NCI-H1105 treated with DMSO at 0.1 percent for 48 hours (cell line): Measurements from ENCODE around the gene FRYL.
"Not testable (repeated sequence)": the region's sequence is repeated elsewhere in the genome, so short reads cannot be mapped to it uniquely, and the experiment has no call there.

Experiments
- DNase-seq: peaks from one replicate; lab custom pipeline; 2025; lab: John Stamatoyannopoulos, UW

The FRYL gene

DNA sequence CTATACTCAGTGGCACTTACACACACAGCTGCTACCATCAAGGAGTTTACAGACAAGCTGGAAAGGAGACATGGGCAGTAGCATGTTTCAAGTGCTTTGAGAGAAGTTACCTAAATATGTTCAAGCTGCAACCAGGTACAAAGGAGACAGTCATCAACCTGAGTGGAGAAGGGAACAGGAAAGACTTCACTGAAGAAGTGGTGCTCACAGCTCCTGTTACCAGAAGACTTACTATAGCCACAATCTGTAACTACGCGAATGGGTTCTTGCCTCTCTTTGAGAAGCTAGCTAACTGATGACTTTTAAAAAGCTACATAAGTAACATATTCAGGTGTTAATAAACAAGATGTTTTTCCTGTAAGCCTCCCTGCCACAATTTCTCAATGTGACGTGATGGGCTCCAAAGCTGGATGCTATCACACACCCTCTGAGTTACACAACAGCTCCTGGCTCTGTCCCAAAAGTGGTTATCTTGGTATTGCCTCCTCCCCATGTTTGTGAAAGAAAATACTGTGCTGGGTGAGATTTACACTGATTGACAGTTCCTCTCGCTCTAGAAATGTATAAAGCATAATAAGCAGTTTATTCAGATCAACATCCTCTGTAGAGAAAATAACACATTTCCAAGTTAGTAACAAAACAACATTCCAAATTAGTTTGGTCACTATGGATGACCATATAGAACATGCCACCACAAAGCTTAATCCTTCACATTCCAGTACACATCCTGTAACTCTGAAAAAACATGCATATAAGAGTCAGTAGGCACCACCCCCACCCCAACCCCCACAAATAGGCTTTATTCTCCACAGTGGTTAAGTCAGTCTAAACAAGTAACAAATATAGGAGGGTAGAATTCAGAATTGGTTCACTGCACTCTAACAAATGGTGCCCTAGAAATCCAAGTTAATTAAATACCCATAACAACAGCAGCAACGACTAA is 81.8 kb downstream of the FRYL start:
- DNase-seq: no peak

DNA sequence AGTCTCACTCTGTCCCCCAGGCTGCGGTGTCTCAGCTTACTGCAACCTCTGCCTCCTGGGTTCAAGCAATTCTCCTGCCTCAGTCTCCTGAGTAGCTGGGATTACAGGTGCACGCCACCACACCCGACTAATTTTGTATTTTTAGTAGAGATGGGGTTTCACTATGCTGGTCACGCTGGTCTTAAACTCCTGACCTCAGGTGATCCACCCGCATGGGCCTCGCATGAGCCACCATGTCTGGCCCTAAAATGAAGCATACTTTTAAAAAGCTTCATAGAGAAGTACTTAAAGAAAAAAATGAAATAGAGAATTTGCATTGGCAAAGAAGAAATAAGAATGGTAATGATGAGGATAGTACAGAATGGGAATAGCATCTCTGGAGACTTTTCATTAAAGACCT is 82.6 kb downstream of the FRYL start:
- not testable (repeated sequence) for DNase-seq

DNA sequence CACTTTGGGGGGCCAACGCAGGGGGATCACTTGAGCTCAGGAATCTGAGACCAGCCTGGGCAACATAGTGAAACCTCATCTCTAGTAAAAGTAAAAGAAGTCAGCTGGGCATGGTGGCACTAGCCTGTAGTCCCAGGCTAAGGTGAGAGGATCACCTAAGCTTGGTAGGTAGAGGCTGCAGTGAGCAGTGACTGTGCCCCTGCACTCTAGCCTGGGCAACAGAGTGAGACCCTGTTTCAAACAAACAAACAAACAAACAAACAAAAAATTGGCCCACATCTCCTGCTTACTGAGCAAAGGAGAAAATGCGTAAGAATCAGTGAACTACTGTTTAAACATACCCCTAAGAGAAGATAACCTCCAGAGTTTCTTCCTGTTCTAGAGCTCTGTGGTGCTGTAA is 85.3 kb downstream of the FRYL start:
- DNase-seq: no peak

DNA sequence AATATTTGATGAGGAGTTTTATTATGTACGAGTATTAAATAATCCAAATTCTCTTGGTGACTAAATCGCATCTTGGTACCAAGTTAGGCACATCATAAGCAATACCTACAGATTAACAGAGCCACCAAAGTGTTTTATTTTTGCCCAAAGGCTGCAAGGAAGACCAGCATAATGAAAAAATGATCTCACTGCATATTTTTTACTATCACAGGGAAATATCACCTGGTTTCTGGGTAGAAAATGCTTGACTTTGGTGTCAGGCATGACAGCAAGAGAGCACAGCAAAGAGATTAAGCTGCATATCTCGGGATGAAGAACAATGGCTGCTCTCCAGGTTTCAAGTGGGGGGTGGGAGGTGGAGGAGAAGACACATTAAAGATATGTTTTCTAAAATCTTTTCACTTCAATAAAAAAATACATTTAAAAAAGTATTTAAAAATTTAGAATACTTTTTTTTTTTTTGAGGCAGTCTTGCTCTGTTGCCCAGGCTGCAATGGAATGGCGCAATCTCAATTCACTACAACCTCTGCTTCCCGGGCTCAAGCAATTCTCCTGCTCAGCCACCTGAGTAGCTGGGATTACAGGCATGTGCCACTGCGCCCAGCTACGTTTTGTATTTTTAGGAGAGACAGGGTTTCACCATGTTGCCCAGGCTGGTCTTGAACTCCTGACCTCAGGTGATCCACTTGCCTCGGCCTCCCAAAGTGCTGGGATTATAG is 86.1 kb downstream of the FRYL start:
- DNase-seq: no peak

DNA sequence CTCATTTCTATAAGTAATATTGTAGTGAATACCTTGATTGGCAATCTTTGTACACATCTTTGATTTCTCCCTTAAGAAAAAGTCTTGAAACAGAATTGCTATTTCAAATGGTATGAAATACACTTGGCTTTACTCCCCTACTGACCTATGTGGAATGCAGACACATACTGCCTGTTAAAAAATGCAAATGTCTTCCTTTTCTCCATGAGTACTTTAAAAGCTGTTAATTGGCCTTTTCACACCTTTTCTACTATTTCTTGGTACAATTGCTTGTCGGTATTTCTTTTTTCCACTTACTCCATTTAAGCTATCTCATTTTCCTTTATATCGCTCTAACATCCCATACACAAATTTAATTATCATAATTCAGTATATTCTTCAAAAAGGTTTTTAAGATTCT is 87.2 kb downstream of the FRYL start:
- DNase-seq: no peak

DNA sequence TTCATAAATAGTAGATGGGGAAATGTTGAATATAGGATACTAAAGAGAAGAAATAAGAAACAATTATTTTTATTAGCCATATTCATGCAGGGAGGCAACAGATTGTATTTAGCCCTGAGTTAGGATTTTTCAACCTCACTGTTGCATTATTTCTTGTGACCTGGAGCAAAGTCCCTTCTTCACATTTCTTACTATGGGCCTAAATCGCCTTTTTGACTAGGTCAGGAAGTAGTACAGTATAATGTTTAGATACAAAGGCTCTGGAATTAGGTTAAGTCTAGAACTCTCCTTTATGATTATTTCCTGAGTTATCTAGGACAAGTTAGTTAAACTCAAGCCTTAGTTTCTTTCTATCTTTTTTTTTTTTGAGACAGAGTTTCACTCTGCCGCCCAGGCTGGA is 88.0 kb downstream of the FRYL start:
- DNase-seq: no peak

DNA sequence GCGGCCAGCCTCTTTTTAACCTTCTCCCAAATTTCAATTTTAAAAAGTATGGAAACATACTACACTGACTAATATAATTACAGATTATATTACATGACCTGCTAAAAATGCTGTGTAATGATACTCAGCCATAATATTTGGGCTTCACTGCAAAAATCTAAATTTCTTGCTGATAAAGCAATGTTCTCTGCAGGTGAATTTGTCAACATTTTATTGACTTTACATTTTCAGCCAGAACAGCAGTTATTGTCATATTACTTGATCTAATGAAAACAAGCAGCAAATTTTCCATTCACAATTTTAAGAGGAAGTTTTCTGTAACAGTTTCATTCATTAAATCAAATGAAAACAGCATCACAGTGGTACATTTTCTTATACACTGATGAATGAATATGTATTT is 91.1 kb downstream of the FRYL start:
- no peak for DNase-seq

DNA sequence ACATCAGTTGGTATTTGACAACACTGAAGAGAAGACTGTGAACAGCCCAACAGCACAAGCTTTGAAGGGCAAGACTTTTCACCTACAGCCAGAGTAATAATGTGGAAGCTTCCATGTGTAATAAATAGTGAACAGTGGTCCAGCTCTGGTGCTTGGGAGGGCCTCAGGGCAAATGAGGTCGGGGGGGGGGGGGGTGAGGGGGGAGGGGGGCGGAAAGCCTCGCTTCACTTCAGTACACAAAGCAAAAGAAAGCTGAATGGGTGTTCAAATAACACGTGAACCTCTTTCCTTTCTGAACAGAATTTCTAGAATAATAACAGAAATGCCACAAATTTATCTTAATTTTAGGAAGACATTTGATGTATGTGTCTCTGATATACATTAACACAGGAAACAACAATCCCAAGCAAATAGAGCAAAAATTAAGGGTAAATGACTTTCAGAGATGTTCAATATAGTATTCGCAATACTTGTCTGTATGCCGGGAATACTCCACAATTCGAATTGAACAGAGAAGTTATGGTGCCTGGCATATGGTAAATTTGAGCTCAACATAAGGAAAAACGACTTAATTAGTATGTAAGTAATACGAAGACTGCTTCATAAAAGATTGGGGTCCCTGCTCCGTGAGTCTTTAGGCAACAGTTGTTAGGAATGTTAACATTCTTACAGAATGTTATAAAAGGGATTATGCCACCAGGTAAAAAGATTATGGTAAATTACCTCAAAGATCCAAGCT is 92.6 kb downstream of the FRYL start:
- DNase-seq: no peak

DNA sequence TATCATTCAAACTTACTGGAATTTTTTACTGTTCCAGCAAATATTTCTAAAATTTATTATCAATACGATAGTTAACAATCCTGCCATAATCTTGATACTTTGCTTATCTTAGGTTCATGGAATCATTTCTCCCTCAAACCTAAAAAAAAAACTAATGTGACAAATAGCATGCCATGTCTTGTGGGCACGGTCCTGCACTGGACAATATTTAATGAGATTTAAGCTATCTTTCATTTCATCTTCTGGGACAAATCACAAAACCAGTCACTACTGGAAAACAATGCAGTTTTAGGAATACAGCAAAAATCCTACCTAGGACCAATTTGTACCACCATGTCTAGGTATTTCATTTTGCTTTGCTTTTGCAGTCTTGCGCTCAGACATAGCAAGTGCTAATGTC is 93.7 kb downstream of the FRYL start:
- no peak for DNase-seq

DNA sequence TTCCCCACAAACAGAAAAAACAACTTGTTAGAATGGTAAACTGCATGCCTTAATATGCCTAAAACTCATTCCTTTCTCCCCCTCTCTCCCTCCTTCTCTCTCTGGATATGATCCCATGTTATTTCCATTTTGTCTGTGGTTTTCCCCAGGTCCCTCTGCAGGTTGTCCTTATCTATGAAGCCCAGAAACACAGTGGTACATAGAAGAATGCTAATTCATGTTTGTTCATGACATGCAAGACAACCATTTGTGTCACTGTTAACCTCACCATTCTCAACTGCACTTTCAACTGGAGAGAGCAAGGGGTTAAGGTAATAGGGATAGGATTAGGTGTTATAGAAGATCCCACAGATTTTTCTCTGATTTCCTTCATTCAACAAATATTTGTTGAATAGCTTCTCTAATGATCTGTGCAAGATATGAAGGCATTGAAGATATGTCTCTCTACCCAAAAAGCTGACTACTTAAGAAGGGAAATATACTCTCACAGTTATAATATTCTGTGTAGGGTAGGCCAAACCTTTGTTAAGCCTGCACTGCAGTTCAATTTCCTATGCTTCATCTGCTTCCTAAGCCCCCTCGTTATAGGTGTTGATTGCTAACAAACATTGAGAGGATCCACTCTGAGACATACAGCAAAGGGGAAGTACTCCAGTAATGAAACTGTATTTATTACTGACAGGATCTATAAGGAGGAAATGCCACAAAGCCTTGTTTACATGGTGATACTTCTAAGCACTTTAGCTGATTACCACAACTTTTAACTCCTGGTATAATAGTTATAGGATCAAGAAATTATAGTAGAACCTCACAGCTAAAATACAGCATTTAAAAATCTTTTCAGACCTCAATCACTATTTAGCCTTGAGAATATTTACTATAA is 96.1 kb downstream of the FRYL start:
- no peak for DNase-seq

DNA sequence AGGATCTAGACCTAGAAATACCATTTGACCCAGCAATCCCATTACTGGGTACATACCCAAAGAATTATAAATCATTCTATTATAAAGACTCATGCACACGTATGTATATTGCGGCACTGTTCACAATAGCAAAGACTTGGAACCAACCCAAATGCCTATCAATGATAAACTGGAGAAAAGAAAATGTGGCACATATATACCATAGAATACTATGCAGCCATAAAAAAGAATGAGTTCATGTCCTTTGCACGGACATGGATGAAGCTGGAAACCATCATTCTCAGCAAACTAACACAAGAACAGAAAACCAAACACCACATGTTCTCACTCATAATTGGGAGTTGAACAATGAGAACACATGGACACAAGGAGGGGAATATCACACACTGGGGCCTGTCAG is 97.2 kb downstream of the FRYL start:
- DNase-seq: not testable (repeated sequence)

DNA sequence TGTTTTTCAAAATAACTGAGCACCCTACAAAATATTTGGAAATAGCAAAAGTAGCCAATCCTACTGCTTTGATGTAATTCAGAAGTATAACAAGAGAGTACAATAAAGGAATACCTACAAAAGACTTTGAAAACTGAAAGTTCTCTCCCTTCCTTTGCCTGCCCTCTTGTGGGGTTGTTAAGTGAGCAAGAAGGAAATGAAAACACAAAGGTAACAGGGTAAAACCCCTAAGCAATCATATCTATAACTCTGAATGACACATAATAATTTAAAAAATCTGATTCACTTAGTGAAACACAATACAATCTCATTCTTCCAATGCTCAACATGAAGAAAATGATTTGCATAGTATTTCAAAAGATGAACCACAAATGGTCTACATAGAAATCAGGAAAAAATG is 98.2 kb downstream of the FRYL start:
- no peak for DNase-seq

DNA sequence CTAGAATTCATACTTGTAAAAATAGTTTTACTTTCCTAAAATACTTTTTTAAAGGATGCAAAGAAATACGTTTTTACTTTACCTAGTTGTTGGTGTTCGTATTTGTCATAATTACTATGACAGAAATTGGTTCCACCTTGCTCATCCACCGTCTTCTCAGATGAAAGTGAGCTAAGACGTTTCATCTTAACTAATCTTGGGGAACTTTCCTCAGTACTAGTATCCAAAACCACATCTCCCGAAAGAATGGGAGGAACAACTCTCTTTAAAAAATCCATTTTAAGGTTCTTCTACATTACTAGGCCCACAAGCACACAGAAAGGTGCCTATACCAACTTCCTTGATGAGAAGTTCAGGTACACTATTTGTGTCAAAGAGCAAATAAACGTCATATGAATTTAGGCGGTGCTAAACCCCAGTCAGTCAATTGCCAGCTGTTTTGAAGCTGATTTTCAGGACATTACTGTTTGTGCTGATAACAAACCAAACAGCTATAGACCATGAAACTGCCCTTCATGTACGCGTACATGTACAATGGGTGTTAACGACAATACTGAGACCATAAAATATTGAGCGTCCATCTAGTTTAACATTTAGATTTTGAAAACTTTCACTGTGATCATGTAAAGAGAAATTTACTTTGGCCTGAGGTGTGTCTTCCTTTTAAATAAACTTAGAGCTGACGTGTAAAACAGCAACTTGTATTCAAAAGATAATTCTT is 99.1 kb downstream of the FRYL start:
- DNase-seq: no peak

DNA sequence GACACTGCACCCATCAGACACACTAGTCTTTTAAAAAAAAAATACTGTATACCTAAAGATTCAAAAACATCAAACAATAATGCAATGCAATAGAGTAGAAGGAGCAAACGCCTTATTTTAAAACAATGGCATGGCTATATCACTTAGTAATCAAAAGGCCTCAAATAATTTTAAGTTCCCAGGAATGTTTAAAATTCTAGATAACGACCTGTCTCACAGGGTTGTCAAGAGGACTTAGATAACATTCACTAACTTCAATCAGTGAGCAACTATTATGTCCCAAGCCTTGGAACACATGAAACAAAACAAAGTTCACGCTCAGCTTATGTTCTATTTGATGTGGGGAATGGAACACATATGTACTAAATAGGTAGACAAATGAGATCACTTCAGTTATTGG is 106.5 kb downstream of the FRYL start:
- DNase-seq: no peak

DNA sequence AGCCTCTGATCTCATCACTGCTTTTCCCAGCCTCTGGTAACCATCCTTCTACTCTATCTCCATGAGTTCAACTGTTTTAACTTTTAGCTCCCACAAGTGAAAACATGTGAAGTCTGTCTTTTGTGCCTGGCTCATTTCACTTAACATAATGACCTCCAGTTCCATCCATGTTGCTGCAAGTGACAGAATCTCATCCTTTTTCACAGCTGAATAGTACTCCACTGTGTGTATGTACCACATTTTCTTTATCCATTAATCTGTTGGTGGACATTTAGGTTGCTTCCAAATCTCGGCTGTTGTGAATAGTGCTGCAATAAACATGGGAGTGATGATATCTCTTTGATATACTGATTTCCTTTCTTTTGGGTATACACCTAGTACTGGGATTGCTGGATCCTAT is 109.5 kb downstream of the FRYL start:
- DNase-seq: no peak

DNA sequence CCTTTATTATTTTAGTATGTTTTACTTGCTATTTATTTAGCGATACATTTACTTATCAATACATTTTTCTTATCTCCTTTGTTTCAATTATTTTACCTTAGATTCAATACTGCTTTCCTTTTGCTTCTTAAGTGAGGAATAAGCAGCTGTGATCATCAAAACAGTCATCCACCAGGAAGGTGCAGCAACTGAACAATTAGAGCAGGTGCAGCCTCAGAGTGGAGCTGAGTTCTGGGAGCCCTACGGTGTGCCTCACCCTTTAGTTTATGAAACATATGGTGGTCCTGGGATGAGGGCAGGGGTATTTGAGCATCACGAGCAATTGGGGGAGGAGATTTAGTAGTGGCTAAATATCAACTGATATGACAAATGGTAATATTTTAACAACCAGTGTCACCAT is 111.0 kb downstream of the FRYL start:
- DNase-seq: peak; percentile 22

DNA sequence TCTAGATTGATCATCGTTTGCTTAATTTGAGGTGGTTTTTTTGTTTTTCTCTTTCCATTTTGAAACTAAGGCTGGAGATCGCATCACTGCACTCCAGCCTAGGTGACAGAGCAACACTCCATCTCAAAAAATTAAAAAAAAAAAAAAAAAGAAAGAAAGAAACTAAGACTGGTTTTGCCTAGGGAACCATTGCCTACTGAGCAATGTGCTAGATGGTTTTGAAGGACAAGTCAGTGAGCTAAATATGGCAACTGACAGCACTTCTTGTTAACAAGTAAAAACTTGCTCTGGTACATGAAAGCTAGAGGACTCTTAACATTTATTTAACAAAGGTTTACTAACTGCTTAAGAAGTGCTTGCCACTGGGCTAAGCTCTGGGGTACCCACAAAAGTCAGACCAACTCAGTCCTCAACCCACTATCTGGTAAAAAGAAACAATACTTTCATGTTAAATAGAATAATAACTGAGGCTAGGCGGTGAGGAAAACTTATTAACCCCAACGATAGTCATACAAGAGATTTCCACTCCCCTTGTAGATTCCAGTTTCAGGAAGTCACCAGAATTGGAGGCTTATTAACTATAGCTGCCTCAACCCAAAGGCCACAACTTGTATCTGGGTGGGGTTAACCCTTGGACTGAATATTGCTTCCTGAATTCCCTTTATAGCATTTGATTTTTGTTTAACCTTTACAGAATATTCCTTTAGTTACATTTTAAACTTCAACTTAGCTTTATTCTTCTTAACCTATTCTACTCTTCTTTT is 111.6 kb downstream of the FRYL start:
- no peak for DNase-seq

DNA sequence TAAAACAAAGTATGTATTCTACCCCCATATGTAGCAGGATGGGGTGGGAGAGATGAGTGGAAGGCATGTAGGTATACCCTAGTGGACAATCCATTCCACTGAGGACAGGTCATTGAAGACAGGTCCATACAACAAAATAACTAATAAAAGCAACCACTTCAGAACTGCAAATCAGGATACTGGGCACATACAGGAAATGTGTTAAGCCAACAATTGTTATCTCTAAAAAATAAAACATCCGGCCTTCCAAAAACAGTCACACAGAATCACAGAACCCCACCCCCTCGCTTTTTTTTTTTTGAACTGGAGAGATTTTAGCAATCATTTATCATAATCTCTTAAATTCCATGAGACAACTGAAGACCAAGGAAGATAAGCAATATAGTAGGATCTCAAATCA is 112.9 kb downstream of the FRYL start:
- no peak for DNase-seq

DNA sequence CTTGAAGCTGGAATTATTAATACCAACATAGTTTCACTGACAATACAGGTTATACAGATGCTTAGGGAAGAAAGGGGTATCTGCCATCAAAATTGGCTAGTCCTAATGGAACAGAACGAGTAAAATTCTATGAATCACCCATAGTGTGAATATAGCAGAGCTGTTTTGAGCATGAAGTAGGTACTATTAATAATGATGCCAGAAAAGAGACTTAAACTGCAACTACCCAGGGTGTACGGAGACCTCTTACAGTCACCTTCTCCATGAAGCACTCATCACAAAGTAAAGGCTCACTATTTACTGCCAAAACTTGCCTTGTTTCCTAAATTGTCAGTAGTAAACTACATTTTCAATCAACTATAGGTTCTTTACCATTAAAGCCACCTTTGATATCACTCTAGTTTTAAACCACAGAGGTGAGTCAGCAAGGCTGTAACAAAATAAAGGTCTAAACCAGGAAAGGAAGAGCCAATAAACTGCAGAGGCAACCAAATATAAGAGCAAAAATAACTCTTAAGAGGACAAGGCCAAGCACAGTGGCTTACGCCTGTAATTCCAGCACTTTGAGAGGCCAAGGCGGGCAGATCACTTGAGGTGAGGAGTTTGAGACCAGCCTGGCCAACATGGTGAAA is 114.4 kb downstream of the FRYL start:
- no peak for DNase-seq

DNA sequence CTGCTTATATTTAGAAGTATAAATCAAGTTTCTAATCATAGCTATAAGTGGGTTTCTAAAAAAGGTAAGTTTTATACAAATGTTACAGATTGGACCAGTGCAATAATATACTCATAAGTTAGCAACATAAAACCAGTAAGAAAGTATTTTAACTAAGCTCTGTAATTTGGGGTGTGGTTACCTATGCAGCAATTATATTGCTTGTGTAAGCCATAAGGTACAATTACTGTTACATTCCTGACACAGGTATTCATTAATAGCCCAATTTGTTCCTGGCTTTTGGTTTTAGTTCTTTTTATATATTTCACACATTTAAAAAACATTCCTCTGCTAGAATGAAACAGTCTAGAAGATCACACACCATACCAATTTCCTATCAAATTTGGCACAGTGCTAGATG is 115.1 kb downstream of the FRYL start:
- no peak for DNase-seq
